Fibroblast of skin of abdomen (primary cell): Measurements from ENCODE around the gene GREM1.

Experiments used
- DNase-seq: peaks from one replicate; pipeline ENCODE4 v3.0.0-alpha.2; 2013

Gene GREM1

GRCh38 chr15:32787949-32788348 lies 70.1 kb downstream of the GREM1 start:
- no peak for DNase-seq

DNA sequence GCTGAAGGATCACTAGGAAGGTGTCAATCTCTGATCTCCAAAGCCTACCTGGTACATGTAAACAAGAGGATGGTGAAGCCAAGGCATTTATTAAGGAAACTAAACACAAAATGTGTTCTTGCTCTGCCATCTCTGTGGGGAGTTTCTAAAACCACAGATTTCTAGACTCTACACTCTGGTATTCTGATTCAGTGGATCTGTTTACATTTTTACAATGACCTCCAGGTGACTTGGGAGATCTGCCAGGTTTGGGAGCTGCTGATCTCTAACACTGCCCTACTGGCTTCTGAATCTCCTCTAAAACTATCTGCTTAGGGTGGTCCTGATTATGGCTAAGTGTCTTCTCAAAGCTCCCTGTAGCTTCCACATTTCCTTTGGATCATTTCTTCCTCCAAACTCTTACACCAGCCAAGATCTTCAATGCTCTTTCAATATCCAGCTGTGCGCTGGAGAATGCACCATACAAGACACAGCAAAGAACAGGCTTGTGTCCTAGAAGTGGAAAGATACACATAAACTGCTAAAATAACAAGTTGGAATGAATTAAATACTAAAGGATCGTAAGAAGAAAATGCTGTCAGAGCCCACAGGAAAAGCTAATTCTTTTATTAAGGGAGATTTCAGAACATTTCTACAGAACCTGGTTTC lies 72.7 kb downstream of the GREM1 start:
- DNase-seq, result peak; percentile 67

DNA sequence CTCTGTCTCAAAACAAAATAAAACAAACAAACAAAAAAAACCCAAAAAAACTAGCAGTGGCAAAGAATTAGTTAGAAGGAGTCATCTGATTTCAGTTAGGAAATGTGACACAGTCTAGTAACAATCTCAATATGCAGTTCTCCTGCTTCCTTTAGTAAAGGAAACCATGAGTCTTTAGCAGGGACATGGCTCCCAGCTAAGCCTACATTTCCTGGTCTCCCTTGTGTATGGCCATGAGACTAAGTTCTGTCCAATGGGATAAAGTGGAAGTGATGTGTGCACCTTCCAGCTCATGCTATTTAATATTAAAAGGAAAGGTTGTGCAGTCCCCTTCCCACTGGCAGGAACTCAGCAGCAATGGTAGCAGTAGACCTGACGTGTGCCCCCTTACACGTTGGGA lies 74.6 kb downstream of the GREM1 start:
- DNase-seq, result no peak
